Esophagus (tissue), 2 donors: ENCODE results near the gene SPATA19. TPM values are rescaled to one million over a fixed set of nuclear protein-coding genes. Genes with fewer than 3 reads are reported as not detected.

Experiments
- H3K27ac ChIP-seq, 2 donors: one replicate each; pipeline ENCODE4 v1.5.1; 2013; ENCODE audit warnings: low read depth in 2 of 2, mild to moderate bottlenecking in 2 of 2, inconsistent platforms in 1 of 2, low read length in 1 of 2, moderate library complexity in 1 of 2
- H3K27me3 ChIP-seq, 2 donors: one replicate each; pipeline ENCODE4 v1.6.1; 2013; ENCODE audit warnings: low read length in 2 of 2, control low read depth in 1 of 2, mild to moderate bottlenecking in 1 of 2; ENCODE audit not compliant: insufficient read depth in 2 of 2, control insufficient read depth in 1 of 2
- H3K36me3 ChIP-seq, 2 donors: one replicate each; pipeline ENCODE4 v1.6.1; 2013; ENCODE audit warnings: low read length in 1 of 2; ENCODE audit not compliant: control insufficient read depth in 2 of 2, insufficient read depth in 2 of 2
- H3K4me1 ChIP-seq, 2 donors: one replicate each; pipeline ENCODE4 v1.6.1; 2013; ENCODE audit warnings: low read length in 1 of 2; ENCODE audit not compliant: control insufficient read depth in 2 of 2, insufficient read depth in 2 of 2
- H3K4me3 ChIP-seq, 2 donors: one replicate each; pipeline ENCODE4 v1.5.1; 2013; ENCODE audit warnings: low read length in 2 of 2, mild to moderate bottlenecking in 2 of 2, low read depth in 1 of 2, moderate library complexity in 1 of 2
- H3K9me3 ChIP-seq, 2 donors: one replicate each; pipeline ENCODE4 v1.6.1; 2013; ENCODE audit warnings: mild to moderate bottlenecking in 2 of 2, low read depth in 1 of 2, low read length in 1 of 2, moderate library complexity in 1 of 2; ENCODE audit not compliant: control insufficient read depth in 2 of 2, insufficient read depth in 1 of 2
- WGBS, 2 donors: extraction: QIAGEN DNeasy Blood & Tissue Kit; methylation state at CpG; one replicate each; pipeline ENCODE4 v1.1.7; 2013; 5-methylcytosine and 5-hydroxymethylcytosine counted together
- polyA plus RNA-seq, 2 donors: library from polyadenylated mRNA; stranded (reverse); fragments of 200-250 nt; gene quantifications; one replicate each; pipeline ENCODE4 v1.2.3, GENCODE V29; 2013
- donor health status: healthy with polysubstance abuse.
- donor health status: Bipolar disorder and iron deficiency.

SPATA19 gene
- polyA plus RNA-seq, 2 donors: 0.08 TPM; not detected in 1

GRCh38 chr11:133821776-133822175 is 23.5 kb downstream of the SPATA19 start:
- H3K36me3 ChIP-seq: no peaks in the 10 kb centered on the region
- no peak overlapping the region for H3K4me3 ChIP-seq
- 36 to 37% methylated on average over 8 of the region's 8 CpGs for WGBS, 2 donors
- H3K27ac ChIP-seq: no peak overlapping the region
- peaks cover 0 to 2% of the 10 kb centered on the region in 2 donors for H3K9me3 ChIP-seq
- no peaks in the 10 kb centered on the region for H3K27me3 ChIP-seq
- H3K4me1 ChIP-seq: peaks cover 0 to 2% of the 10 kb centered on the region in 2 donors

GRCh38 chr11:133819746-133820315 is 25.5 kb downstream of the SPATA19 start:
- Histone ChIP-seq H3K4me1 (peaks cover 0 to 2% of the 10 kb centered on the region in 2 donors), H3K27ac (no peak overlapping the region), H3K36me3 (no peaks in the 10 kb centered on the region), H3K27me3 (no peaks in the 10 kb centered on the region), H3K4me3 (no peak overlapping the region), H3K9me3 (peaks cover 0 to 2% of the 10 kb centered on the region in 2 donors)
- 44 to 59% methylated on average over 6 of the region's 6 CpGs for WGBS, 2 donors

GRCh38 chr11:133819114-133819513 is 26.2 kb downstream of the SPATA19 start:
- H3K4me3 ChIP-seq: no peak overlapping the region
- peaks cover 0 to 2% of the 10 kb centered on the region in 2 donors for H3K9me3 ChIP-seq
- no peaks in the 10 kb centered on the region for H3K36me3 ChIP-seq
- H3K27ac ChIP-seq: no peak overlapping the region
- peaks cover 0 to 2% of the 10 kb centered on the region in 2 donors for H3K4me1 ChIP-seq
- H3K27me3 ChIP-seq: no peaks in the 10 kb centered on the region
- WGBS, 2 donors: 82 to 83% methylated on average over 10 of the region's 10 CpGs

GRCh38 chr11:133818302-133818701 is 27.0 kb downstream of the SPATA19 start:
- H3K36me3 ChIP-seq: no peaks in the 10 kb centered on the region
- 82 to 92% methylated on average over 12 of the region's 12 CpGs for WGBS, 2 donors
- no peak overlapping the region for H3K4me3 ChIP-seq
- no peaks in the 10 kb centered on the region for H3K27me3 ChIP-seq
- H3K4me1 ChIP-seq: peaks cover 0 to 2% of the 10 kb centered on the region in 2 donors
- peaks cover 0 to 2% of the 10 kb centered on the region in 2 donors for H3K9me3 ChIP-seq
- H3K27ac ChIP-seq: no peak overlapping the region

- 82 to 88% methylated on average over 7 of the region's 7 CpGs for WGBS, 2 donors
- H3K4me3 ChIP-seq: no peak overlapping the region
- no peaks in the 10 kb centered on the region for H3K27me3 ChIP-seq
- H3K4me1 ChIP-seq: peaks cover 0 to 2% of the 10 kb centered on the region in 2 donors
- no peak overlapping the region for H3K27ac ChIP-seq
- peaks cover 0 to 2% of the 10 kb centered on the region in 2 donors for H3K9me3 ChIP-seq
- H3K36me3 ChIP-seq: no peaks in the 10 kb centered on the region
Observed at GRCh38 chr11:133817449-133817848, 27.9 kb downstream of the SPATA19 start.

- no peaks in the 10 kb centered on the region for H3K27me3 ChIP-seq
- 68% methylated on average over 5 of the region's 5 CpGs for WGBS, 2 donors
- no peaks in the 10 kb centered on the region for H3K36me3 ChIP-seq
- H3K27ac ChIP-seq: no peak overlapping the region
- H3K4me3 ChIP-seq: no peak overlapping the region
- H3K9me3 ChIP-seq: peaks cover 0 to 2% of the 10 kb centered on the region in 2 donors
- H3K4me1 ChIP-seq: peaks cover 0 to 2% of the 10 kb centered on the region in 2 donors
Observed at GRCh38 chr11:133816146-133816870, 29.0 kb downstream of the SPATA19 start.

- H3K9me3 ChIP-seq: peaks cover 0 to 2% of the 10 kb centered on the region in 2 donors
- 53 to 64% methylated on average over 5 of the region's 5 CpGs for WGBS, 2 donors
Observed at GRCh38 chr11:133815636-133816035, 29.7 kb downstream of the SPATA19 start.

GRCh38 chr11:133814588-133815100 is 30.7 kb downstream of the SPATA19 start:
- Histone ChIP-seq H3K9me3 (peaks cover 0 to 2% of the 10 kb centered on the region in 2 donors), H3K4me1 (no peaks in the 10 kb centered on the region), H3K27ac (no peak overlapping the region), H3K36me3 (no peaks in the 10 kb centered on the region), H3K27me3 (no peaks in the 10 kb centered on the region), H3K4me3 (no peak overlapping the region)
- 68 to 70% methylated on average over 8 of the region's 8 CpGs for WGBS, 2 donors

More at GRCh38 chr11:133815636-133816035, 29.7 kb downstream of the SPATA19 start:
- Histone ChIP-seq H3K4me1 (peaks cover 0 to 2% of the 10 kb centered on the region in 2 donors), H3K36me3 (no peaks in the 10 kb centered on the region), H3K27ac (no peak overlapping the region), H3K4me3 (no peak overlapping the region), H3K27me3 (no peaks in the 10 kb centered on the region)

- WGBS, 2 donors: 50 to 55% methylated on average over 10 of the region's 10 CpGs
- Histone ChIP-seq H3K4me3 (no peak overlapping the region), H3K27me3 (peaks cover 0 to 4% of the 10 kb centered on the region in 2 donors), H3K36me3 (no peaks in the 10 kb centered on the region), H3K9me3 (no peaks in the 10 kb centered on the region), H3K27ac (no peak overlapping the region), H3K4me1 (no peaks in the 10 kb centered on the region)
Observed at GRCh38 chr11:133811850-133812685, 33.2 kb downstream of the SPATA19 start.
